Retinal pigment epithelial cell (primary cell): ENCODE results near the gene CHID1.

Experiments used
- DNase-seq: peaks from one replicate; pipeline ENCODE4 v3.0.0-alpha.2; 2010; ENCODE audit warnings: low read depth
- H3K4me3 ChIP-seq: 2 replicates; pipeline ENCODE4 v1.5.1; 2011; ENCODE audit warnings: mild to moderate bottlenecking, low read length, control low read depth, moderate library complexity
- CTCF ChIP-seq: conservative IDR thresholded peaks from 2 replicates; pipeline ENCODE4 v1.5.1; 2011; ENCODE audit warnings: low read depth, low read length, control low read depth, inconsistent platforms

Gene CHID1

GRCh38 chr11:914747-915501 lies 4.3 kb upstream of the CHID1 start:
- no peak for TF ChIP-seq CTCF
- DNase-seq = no peak
- H3K4me3 ChIP-seq = no peak overlapping the region

GRCh38 chr11:914204-914603 lies 3.6 kb upstream of the CHID1 start:
- H3K4me3 ChIP-seq = no peak overlapping the region
- DNase-seq = no peak
- TF ChIP-seq CTCF = no peak

- TF ChIP-seq CTCF = no peak
- DNase-seq = no peak
- no peak overlapping the region for H3K4me3 ChIP-seq
These were observed 2.4 kb upstream of the CHID1 start for GRCh38 chr11:913043-913442.

- no peak overlapping the region for H3K4me3 ChIP-seq
- DNase-seq = no peak
- TF ChIP-seq CTCF = no peak
These were observed 1.7 kb upstream of the CHID1 start for GRCh38 chr11:912266-912665.

GRCh38 chr11:911890-912219 lies 1.2 kb upstream of the CHID1 start:
- no peak for TF ChIP-seq CTCF
- no peak for DNase-seq
- H3K4me3 ChIP-seq = no peak overlapping the region

- H3K4me3 ChIP-seq = peak overlapping the region; percentile 55
- DNase-seq = no peak
- TF ChIP-seq CTCF = no peak
These were observed 650 bp upstream of the CHID1 start for GRCh38 chr11:911031-911889.

- TF ChIP-seq CTCF = no peak
- DNase-seq = no peak
These were observed 494 bp downstream of the CHID1 start for GRCh38 chr11:910044-910588.

More at GRCh38 chr11:910044-910588, 494 bp downstream of the CHID1 start:
- H3K4me3 ChIP-seq = peak overlapping the region; percentile 69
